ENCODE measurements around the gene SHLD2.
"Not testable (repeated sequence)": the region's sequence is repeated elsewhere in the genome, so short reads cannot be mapped to it uniquely, and the experiment has no call there.

SHLD2 gene

GRCh38 chr10:87210309-87210708 lies 115.3 kb downstream of the SHLD2 start:
- not testable (repeated sequence) for DNase-seq (ENCODE audit: low read depth in 2 of 3, low spot score in 1 of 3)

- not testable (repeated sequence) for DNase-seq (ENCODE audit: low read depth in 2 of 3, low spot score in 1 of 3)
Observed at GRCh38 chr10:87211848-87212247, 116.8 kb downstream of the SHLD2 start.

GRCh38 chr10:87213150-87213765 lies 118.3 kb downstream of the SHLD2 start:
- DNase-seq (ENCODE audit: low read depth in 2 of 3, low spot score in 1 of 3) = not testable (repeated sequence)

GRCh38 chr10:87213806-87214205 lies 118.8 kb downstream of the SHLD2 start:
- DNase-seq (ENCODE audit: low read depth in 2 of 3, low spot score in 1 of 3) = not testable (repeated sequence)

- not testable (repeated sequence) for DNase-seq (ENCODE audit: low read depth in 2 of 3, low spot score in 1 of 3)
Observed at GRCh38 chr10:87216120-87216519, 121.1 kb downstream of the SHLD2 start.

- not testable (repeated sequence) for DNase-seq (ENCODE audit: low read depth in 2 of 3, low spot score in 1 of 3)
Observed at GRCh38 chr10:87219370-87219769, 124.4 kb downstream of the SHLD2 start.

GRCh38 chr10:87222789-87223188 lies 127.8 kb downstream of the SHLD2 start:
- DNase-seq (ENCODE audit: low read depth in 2 of 3, low spot score in 1 of 3) = not testable (repeated sequence)

GRCh38 chr10:87225148-87225547 lies 130.1 kb downstream of the SHLD2 start, which contains the start of gene NUTM2A:
NUTM2A (plus strand) TSS chr10:87225448; CDS start chr10:87225831, 383 bp downstream.
- DNase-seq (ENCODE audit: low read depth in 2 of 3, low spot score in 1 of 3) = not testable (repeated sequence)

GRCh38 chr10:87228247-87228646 lies 133.2 kb downstream of the SHLD2 start:
- DNase-seq (ENCODE audit: low read depth in 2 of 3, low spot score in 1 of 3) = not testable (repeated sequence)

- not testable (repeated sequence) for DNase-seq (ENCODE audit: low read depth in 2 of 3, low spot score in 1 of 3)
Observed at GRCh38 chr10:87229211-87229610, 134.2 kb downstream of the SHLD2 start.

GRCh38 chr10:87234854-87235253 lies 139.8 kb downstream of the SHLD2 start:
- not testable (repeated sequence) for DNase-seq (ENCODE audit: low read depth in 2 of 3, low spot score in 1 of 3)

GRCh38 chr10:87237244-87237643 lies 142.2 kb downstream of the SHLD2 start:
- not testable (repeated sequence) for DNase-seq (ENCODE audit: low read depth in 2 of 3, low spot score in 1 of 3)

GRCh38 chr10:87239346-87239808 lies 144.4 kb downstream of the SHLD2 start:
- DNase-seq (ENCODE audit: low read depth in 2 of 3, low spot score in 1 of 3) = not testable (repeated sequence)

All from stimulated activated CD4-positive, alpha-beta T cell treated with anti-CD3 and anti-CD28 coated beads, Interleukin-12 subunit alpha, Interleukin-12 subunit beta, amount 100 ng/mL, for 48 hours (primary cell).